Loucy (cell line): ENCODE results near the gene ACVR1B.

Source experiments
- EZH2phosphoT487 ChIP-seq: fragments of 200-600 bp; IDR thresholded peaks from 2 replicates; pipeline ENCODE4 v1.6.1; 2018; ENCODE audit warnings: antibody characterized with exemption, mild to moderate bottlenecking, moderate library complexity, borderline replicate concordance
- TF ChIP-seq, protein P1 (sequence below): fragments of 200-600 bp; sonication (generic); conservative IDR thresholded peaks from 2 replicates; pipeline ENCODE4 v1.5.1; 2014; ENCODE audit warnings: mild to moderate bottlenecking, antibody characterized with exemption, low read length

DNA sequence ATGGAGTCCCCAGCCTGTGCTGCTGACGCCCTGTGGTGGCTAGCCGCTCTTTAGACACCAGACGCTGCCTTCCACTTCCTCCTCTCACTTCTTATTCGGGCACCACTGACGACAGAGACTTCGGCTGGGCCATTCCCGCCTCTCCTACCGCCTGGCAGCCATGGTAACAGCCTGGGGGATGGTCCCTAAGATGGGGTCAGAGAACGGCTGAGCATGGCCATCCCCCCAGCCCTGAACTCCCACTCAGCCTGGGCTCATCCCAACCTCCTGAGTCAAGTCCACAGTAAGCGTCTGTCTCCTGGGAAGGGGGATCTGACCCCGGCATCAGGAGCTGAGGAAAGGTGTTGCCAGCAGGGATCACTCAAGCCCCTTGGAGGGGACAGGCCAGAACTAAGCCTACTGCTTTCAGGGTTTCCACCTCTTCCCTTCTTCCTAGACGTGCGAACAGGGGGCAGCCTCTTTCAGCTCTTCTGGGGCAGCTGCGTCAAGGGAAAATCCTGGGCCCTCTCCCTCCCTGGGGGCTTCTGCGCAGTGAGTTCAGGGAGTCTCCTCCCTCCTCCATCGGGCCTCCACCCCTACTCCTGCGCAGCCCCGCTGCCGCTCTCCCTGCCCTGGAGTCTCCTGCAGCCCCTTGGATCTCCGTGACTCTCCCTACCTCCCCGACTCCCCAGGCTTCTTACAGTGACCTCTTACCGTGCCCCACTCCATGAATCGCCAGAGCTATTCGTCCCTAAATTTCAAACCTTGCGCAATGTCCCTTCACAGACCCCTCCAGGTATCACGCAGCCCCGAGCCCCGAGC, 54.6 kb downstream of the ACVR1B start:
- TF ChIP-seq, protein P1, sequence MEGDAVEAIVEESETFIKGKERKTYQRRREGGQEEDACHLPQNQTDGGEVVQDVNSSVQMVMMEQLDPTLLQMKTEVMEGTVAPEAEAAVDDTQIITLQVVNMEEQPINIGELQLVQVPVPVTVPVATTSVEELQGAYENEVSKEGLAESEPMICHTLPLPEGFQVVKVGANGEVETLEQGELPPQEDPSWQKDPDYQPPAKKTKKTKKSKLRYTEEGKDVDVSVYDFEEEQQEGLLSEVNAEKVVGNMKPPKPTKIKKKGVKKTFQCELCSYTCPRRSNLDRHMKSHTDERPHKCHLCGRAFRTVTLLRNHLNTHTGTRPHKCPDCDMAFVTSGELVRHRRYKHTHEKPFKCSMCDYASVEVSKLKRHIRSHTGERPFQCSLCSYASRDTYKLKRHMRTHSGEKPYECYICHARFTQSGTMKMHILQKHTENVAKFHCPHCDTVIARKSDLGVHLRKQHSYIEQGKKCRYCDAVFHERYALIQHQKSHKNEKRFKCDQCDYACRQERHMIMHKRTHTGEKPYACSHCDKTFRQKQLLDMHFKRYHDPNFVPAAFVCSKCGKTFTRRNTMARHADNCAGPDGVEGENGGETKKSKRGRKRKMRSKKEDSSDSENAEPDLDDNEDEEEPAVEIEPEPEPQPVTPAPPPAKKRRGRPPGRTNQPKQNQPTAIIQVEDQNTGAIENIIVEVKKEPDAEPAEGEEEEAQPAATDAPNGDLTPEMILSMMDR: no peak
- no peak for TF ChIP-seq EZH2phosphoT487
